ENCODE results near the gene RBBP6. TPM values are rescaled to one million over a fixed set of nuclear protein-coding genes. Genes with fewer than 3 reads are reported as not detected.
A peak's percentile ranks its signal among the peaks of the same experiment; 100 is the strongest.

The RBBP6 gene
- total RNA-seq, 4 donors from 2014 or later = 101 to 174 (median 108) TPM

GRCh38 chr16:24540602-24541210 is 1.3 kb downstream of the RBBP6 start:
- WGBS, 2 donors = 0 to 1% methylated on average over 12 of the region's 12 CpGs
- TF ChIP-seq POLR2A (IDR thresholded peaks at IDR 0.05) = no peak
- no peak for TF ChIP-seq CTCF (IDR thresholded peaks at IDR 0.05)
- intact Hi-C loops (cut with DNase I; ENCODE audit: low total_unique reads) = no loop called here
- peak overlapping the region; percentile 92 for H3K4me3 ChIP-seq (ENCODE audit: low read depth, poor library complexity, severe bottlenecking)
- DNase-seq (ENCODE audit: low spot score in 2 of 2) = no peak

GRCh38 chr16:24541233-24541933 is 2.0 kb downstream of the RBBP6 start:
- H3K4me3 ChIP-seq (ENCODE audit: low read depth, poor library complexity, severe bottlenecking) = no peak overlapping the region
- 1 to 2% methylated on average over 7 of the region's 7 CpGs for WGBS, 2 donors
- no peak for DNase-seq (ENCODE audit: low spot score in 2 of 2)
- TF ChIP-seq POLR2A (IDR thresholded peaks at IDR 0.05) (no peak), CTCF (IDR thresholded peaks at IDR 0.05) (no peak)
- intact Hi-C loops (cut with DNase I; ENCODE audit: low total_unique reads) = no loop called here

- intact Hi-C loops (cut with DNase I; ENCODE audit: low total_unique reads) = no loop called here
Measured at GRCh38 chr16:24543949-24544348, 4.6 kb downstream of the RBBP6 start.

GRCh38 chr16:24544640-24545039 is 5.3 kb downstream of the RBBP6 start:
- no peak for DNase-seq (ENCODE audit: low spot score in 2 of 2)
- TF ChIP-seq POLR2A (IDR thresholded peaks at IDR 0.05) (no peak), CTCF (IDR thresholded peaks at IDR 0.05) (no peak)
- WGBS, 2 donors = 41 to 50% methylated on average over 3 of the region's 3 CpGs
- intact Hi-C loops (cut with DNase I; ENCODE audit: low total_unique reads) = no loop called here
- no peak overlapping the region for H3K4me3 ChIP-seq (ENCODE audit: low read depth, poor library complexity, severe bottlenecking)

More at GRCh38 chr16:24543949-24544348, 4.6 kb downstream of the RBBP6 start:
- no peak for DNase-seq (ENCODE audit: low spot score in 2 of 2)
- no peak for TF ChIP-seq CTCF (IDR thresholded peaks at IDR 0.05)
- no peak for TF ChIP-seq POLR2A (IDR thresholded peaks at IDR 0.05)
- WGBS, 2 donors = 17 to 34% methylated on average over 2 of the region's 2 CpGs
- no peak overlapping the region for H3K4me3 ChIP-seq (ENCODE audit: low read depth, poor library complexity, severe bottlenecking)

- no peak for TF ChIP-seq POLR2A (IDR thresholded peaks at IDR 0.05)
- no peak for TF ChIP-seq CTCF (IDR thresholded peaks at IDR 0.05)
- intact Hi-C loops (cut with DNase I; ENCODE audit: low total_unique reads) = no loop called here
- WGBS, 2 donors = 88 to 95% methylated on average over 1 of the region's 1 CpG
- H3K4me3 ChIP-seq (ENCODE audit: low read depth, poor library complexity, severe bottlenecking) = no peak overlapping the region
- DNase-seq (ENCODE audit: low spot score in 2 of 2) = no peak
Measured at GRCh38 chr16:24550295-24550694, 10.9 kb downstream of the RBBP6 start.

Measured in lower leg skin (tissue), 4 donors.